GM12878 (cell line): ENCODE data around the gene STX1B. TPM values are rescaled to one million over a fixed set of nuclear protein-coding genes. Genes with fewer than 3 reads are reported as not detected.

Source experiments
- ATAC-seq: fragments of 200-7000 bp; cut with Tn5 transposase; 3 replicates; pipeline ENCODE4 v1.9.1; 2020; ENCODE audit warnings: mild to moderate bottlenecking, moderate library complexity
- BruUV-seq: library from RNA; stranded (reverse); fragments of 400-500 nt; replicated peaks from 2 replicates; lab custom pipeline; 2021; lab: Mats Ljungman, UMichigan
- CTCF ChIA-PET: fragments of 300-600 bp; sonication (Branson Sonifier 250); formaldehyde crosslinking; extraction: SDS; loops from one replicate; lab custom pipeline; 2021; ENCODE audit warnings: inconsistent platforms; lab: Yijun Ruan, JAX
- POLR2A ChIA-PET: fragments of 350-600 bp; formaldehyde crosslinking; extraction: SDS; loops from one replicate; lab custom pipeline; 2021; ENCODE audit warnings: inconsistent platforms; lab: Charles Lee
- RAD21 ChIA-PET: fragments of 300-600 bp; sonication (Branson Sonifier 250); formaldehyde crosslinking; loops from one replicate; lab custom pipeline; 2023; ENCODE audit warnings: antibody characterized with exemption; ENCODE audit not compliant: unreplicated experiment; lab: Charles Lee
- SMC1A ChIA-PET: fragments of 300-600 bp; sonication (Branson Sonifier 250); formaldehyde crosslinking; loops from one replicate; lab custom pipeline; 2023; ENCODE audit not compliant: unreplicated experiment, uncharacterized antibody; lab: Charles Lee
- DNase-seq: peaks from one replicate; pipeline ENCODE4 v3.0.0-alpha.2; 2011; ENCODE audit warnings: low read depth, low spot score
- FAIRE-seq: peaks from 3 replicates; lab custom pipeline; 2011; peaks lifted over from hg19 to GRCh38; lab: Jason Lieb, UNC
- H2AFZ ChIP-seq: 2 replicates; pipeline ENCODE4 v1.6.0; 2011; ENCODE audit warnings: low read depth, low read length, control low read depth; ENCODE audit not compliant: control insufficient read depth
- H3K27ac ChIP-seq: 2 replicates; pipeline ENCODE4 v1.5.1; 2011; ENCODE audit warnings: control low read depth; ENCODE audit not compliant: control insufficient read depth, insufficient read depth
- H3K27me3 ChIP-seq, 2 experiments: replicated peaks in 1 of 2; 2 replicates each; pipeline versions ENCODE4 v1.6.0 to v1.6.1; 2011; ENCODE audit warnings: low read length in 1 of 2; ENCODE audit not compliant: control insufficient read depth in 2 of 2, insufficient read depth in 2 of 2
- H3K36me3 ChIP-seq, 2 experiments: 2 replicates each; pipeline ENCODE4 v1.5.1; 2011; ENCODE audit warnings: low read length in 1 of 2; ENCODE audit not compliant: control insufficient read depth in 2 of 2, insufficient read depth in 2 of 2
- H3K4me1 ChIP-seq: 2 replicates; pipeline ENCODE4 v1.6.1; 2011; ENCODE audit warnings: mild to moderate bottlenecking, low read length, moderate library complexity, mixed read lengths; ENCODE audit not compliant: control insufficient read depth, insufficient read depth
- H3K4me2 ChIP-seq: 2 replicates; pipeline ENCODE4 v1.6.0; 2011; ENCODE audit warnings: control low read depth; ENCODE audit not compliant: control insufficient read depth, insufficient read depth
- H3K4me3 ChIP-seq: fragments of 200-600 bp; sonication (generic); 2 replicates; pipeline ENCODE4 v1.5.1; 2016
- H3K79me2 ChIP-seq: 2 replicates; pipeline ENCODE4 v1.6.0; 2011; ENCODE audit warnings: low read length; ENCODE audit not compliant: control insufficient read depth, insufficient read depth
- H3K9ac ChIP-seq: 2 replicates; pipeline ENCODE4 v1.8.0; 2011; ENCODE audit warnings: low read length, control low read depth, mixed read lengths; ENCODE audit not compliant: control insufficient read depth, insufficient read depth
- H3K9me3 ChIP-seq: replicated peaks from 3 replicates; pipeline ENCODE4 v1.5.1; 2011; ENCODE audit warnings: mild to moderate bottlenecking, low read length; ENCODE audit not compliant: control insufficient read depth, insufficient read depth
- H4K20me1 ChIP-seq: 2 replicates; pipeline ENCODE4 v1.6.0; 2011; ENCODE audit not compliant: control insufficient read depth, insufficient read depth
- BMI1 ChIP-seq: fragments of 450-650 bp; IDR thresholded peaks from 2 replicates; pipeline ENCODE4 v1.6.1; 2016; ENCODE audit warnings: mild to moderate bottlenecking, moderate library complexity, borderline replicate concordance
- FOXK2 ChIP-seq: fragments of 450-650 bp; IDR thresholded peaks from 2 replicates; pipeline ENCODE4 v1.6.1; 2017; ENCODE audit warnings: mild to moderate bottlenecking, moderate library complexity
- MTA2 ChIP-seq: fragments of 450-650 bp; IDR thresholded peaks from 2 replicates; pipeline ENCODE4 v1.6.1; 2016; ENCODE audit warnings: low read depth, mild to moderate bottlenecking, moderate library complexity
- MTA3 ChIP-seq: IDR thresholded peaks from 2 replicates; pipeline ENCODE4 v1.6.1; 2012; ENCODE audit warnings: low read length, inconsistent platforms, borderline replicate concordance
- SP1 ChIP-seq: IDR thresholded peaks from one replicate; pipeline ENCODE4 v1.6.1; 2011; ENCODE audit warnings: low read depth, low read length
- WGBS: methylation state at CpG from one replicate; pipeline ENCODE4 v1.1.6; 2016; ENCODE audit warnings: low lambda C conversion rate; ENCODE audit not compliant: insufficient replicate concordance, insufficient coverage; ENCODE audit errors: missing lambda C conversion rate; 5-methylcytosine and 5-hydroxymethylcytosine counted together
- in situ Hi-C: fragments of 300-500 bp; cut with MboI; formaldehyde crosslinking; loops from 9 replicates; pipeline ENCODE4 v1.14.3; 2018; ENCODE audit warnings: mixed read lengths
- intact Hi-C: fragments of 100-400 bp; cut with micrococcal nuclease; formaldehyde crosslinking; loops from one replicate; pipeline ENCODE4 v1.14.2; 2022; ENCODE audit not compliant: unreplicated experiment
- polyA plus RNA-seq, 11 experiments: library from polyadenylated mRNA; depleted of rRNA in 4 of 11; unstranded in 6 of 11; stranded (reverse) in 5 of 11; fragments of >200 nt; fragmentation: Nextera tagmentation in 4 of 11; fragmentation: Illumina TruSeq in 1 of 11; extraction: Ambion mirVana in 4 of 11; extraction: Trizol in 1 of 11; gene quantifications; 1 replicate in 1 of 11; 2 replicates in 10 of 11; pipeline versions ENCODE4 v1.2.1 to v1.2.3, GENCODE V29; 2011 to 2016; ENCODE audit warnings: inconsistent platforms in 2 of 11, missing spikeins in 2 of 11, low read depth in 1 of 11
- total RNA-seq, 4 experiments: library from RNA; depleted of rRNA in 3 of 4; stranded (reverse); fragments of >200 nt in 3 of 4; fragmentation: Illumina TruSeq in 1 of 4; extraction: Trizol in 1 of 4; gene quantifications; 2 replicates each; pipeline versions ENCODE4 v1.2.1 to v1.2.3, GENCODE V29; 2013 to 2021
- TF ChIP-seq, protein P1 (sequence below): IDR thresholded peaks from 2 replicates; pipeline ENCODE4 v1.6.1; 2012; ENCODE audit warnings: mild to moderate bottlenecking, low read depth, low read length
- TF ChIP-seq, protein P2 (sequence below): IDR thresholded peaks from 2 replicates; pipeline ENCODE4 v1.6.1; 2011; ENCODE audit warnings: mild to moderate bottlenecking, low read depth, low read length, moderate library complexity; ENCODE audit not compliant: insufficient replicate concordance
- TF ChIP-seq, protein P3 (sequence below): fragments of 450-650 bp; IDR thresholded peaks from 2 replicates; pipeline ENCODE4 v1.6.1; 2016; ENCODE audit warnings: mild to moderate bottlenecking
- TF ChIP-seq, protein P4 (sequence below): fragments of 450-650 bp; IDR thresholded peaks from 2 replicates; pipeline ENCODE4 v1.6.1; 2016; ENCODE audit warnings: mild to moderate bottlenecking

The STX1B gene
- total and polyA plus RNA-seq, 10 of the 15 experiments (the other 5 are each of a cell fraction or from before 2014, with no cell fraction given): 0.22 to 2.5 (median 1.1) TPM

DNA sequence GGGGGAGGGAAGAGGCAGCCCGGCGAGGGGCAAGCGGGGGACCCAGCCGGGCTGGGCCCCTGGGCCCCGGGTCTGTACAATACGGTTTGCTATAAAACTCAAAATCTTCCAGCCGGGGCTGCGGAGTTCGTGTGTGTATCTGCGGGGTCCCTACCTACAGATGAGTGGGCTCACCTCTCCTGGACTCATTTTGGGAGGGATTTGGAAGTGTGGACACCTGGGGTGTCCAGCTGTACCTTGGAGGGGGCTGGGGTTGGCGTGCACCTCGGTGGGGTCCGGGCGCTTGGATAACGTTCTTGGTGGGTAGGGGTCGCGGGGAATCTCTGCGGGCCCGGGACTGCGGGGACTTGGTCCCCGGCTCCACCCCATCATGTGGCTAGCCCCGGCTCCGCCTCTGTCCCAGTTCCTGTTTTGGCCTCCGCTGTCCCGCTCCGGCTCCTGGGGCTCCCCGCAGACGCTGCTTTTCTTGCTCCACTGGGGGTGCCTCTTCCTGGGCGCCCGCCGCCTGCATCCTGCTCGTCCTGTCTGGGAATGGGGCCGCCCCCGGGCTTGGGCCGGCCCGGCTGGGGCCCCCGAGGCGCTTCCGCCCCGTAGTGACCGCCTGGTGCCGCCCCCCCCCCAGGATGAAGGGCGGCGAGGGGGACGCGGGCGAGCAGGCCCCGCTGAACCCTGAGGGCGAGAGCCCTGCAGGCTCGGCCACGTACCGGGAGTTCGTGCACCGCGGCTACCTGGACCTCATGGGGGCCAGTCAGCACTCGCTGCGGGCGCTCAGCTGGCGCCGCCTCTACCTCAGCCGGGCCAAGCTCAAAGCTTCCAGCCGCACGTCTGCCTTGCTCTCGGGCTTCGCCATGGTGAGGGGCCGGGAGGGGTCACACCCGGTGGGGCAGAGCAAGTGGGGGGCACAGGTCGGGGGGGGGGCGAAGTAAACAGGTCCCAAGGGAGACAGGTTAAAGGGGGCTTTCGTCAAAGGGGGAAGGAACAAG lies 61.5 kb downstream of the STX1B start, which contains the start of gene ORAI3 (continued):
- TF ChIP-seq, protein P1, sequence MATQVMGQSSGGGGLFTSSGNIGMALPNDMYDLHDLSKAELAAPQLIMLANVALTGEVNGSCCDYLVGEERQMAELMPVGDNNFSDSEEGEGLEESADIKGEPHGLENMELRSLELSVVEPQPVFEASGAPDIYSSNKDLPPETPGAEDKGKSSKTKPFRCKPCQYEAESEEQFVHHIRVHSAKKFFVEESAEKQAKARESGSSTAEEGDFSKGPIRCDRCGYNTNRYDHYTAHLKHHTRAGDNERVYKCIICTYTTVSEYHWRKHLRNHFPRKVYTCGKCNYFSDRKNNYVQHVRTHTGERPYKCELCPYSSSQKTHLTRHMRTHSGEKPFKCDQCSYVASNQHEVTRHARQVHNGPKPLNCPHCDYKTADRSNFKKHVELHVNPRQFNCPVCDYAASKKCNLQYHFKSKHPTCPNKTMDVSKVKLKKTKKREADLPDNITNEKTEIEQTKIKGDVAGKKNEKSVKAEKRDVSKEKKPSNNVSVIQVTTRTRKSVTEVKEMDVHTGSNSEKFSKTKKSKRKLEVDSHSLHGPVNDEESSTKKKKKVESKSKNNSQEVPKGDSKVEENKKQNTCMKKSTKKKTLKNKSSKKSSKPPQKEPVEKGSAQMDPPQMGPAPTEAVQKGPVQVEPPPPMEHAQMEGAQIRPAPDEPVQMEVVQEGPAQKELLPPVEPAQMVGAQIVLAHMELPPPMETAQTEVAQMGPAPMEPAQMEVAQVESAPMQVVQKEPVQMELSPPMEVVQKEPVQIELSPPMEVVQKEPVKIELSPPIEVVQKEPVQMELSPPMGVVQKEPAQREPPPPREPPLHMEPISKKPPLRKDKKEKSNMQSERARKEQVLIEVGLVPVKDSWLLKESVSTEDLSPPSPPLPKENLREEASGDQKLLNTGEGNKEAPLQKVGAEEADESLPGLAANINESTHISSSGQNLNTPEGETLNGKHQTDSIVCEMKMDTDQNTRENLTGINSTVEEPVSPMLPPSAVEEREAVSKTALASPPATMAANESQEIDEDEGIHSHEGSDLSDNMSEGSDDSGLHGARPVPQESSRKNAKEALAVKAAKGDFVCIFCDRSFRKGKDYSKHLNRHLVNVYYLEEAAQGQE: no peak

DNA sequence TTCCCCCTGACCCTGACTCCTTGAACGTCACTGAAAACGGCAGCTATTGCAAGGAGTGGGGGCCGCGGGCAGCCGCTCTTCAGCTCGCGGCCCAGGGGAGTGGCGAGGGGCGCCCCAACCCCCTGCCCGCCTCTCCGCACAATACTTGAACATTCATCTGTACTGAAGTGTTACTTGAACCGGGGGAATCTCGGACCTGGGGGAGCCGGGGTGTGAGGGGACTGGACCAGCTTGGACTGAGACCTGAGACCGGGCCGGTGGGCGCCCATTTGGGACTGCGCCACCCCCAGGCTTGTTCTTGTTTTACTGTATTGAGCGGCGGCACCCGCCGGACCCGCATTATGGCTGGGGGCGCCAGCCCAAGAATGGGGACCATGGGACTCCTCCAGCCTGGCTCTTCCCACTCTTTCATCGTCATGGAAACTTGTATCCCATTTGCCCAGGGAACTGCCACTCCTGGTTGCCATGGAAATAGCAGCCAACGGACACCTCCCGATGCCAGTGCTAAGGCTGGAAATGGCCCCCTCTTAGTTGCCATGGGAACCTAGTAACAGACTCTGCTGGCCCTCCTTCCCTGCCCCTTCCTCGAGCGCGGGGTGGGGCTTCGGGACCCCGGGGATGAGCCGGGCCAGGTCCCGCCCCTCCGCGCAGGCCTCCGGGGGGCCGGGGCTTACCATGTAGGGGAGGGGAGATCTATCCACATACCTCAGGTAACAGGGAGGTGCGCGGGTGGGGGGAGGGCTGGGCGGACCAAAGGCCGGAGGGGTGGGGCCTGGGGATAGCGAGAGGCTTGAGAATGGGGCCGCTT lies 62.4 kb downstream of the STX1B start:
- no peak overlapping the region for H2AFZ ChIP-seq
- peak; percentile 15 for ATAC-seq
- H3K27ac ChIP-seq: no peak overlapping the region; the same call in 1 of the 2 replicates
- H3K4me1 ChIP-seq: peaks cover 9% of the 10 kb centered on the region
- TF ChIP-seq, protein P2, sequence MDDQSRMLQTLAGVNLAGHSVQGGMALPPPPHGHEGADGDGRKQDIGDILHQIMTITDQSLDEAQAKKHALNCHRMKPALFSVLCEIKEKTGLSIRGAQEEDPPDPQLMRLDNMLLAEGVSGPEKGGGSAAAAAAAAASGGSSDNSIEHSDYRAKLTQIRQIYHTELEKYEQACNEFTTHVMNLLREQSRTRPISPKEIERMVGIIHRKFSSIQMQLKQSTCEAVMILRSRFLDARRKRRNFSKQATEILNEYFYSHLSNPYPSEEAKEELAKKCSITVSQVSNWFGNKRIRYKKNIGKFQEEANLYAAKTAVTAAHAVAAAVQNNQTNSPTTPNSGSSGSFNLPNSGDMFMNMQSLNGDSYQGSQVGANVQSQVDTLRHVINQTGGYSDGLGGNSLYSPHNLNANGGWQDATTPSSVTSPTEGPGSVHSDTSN: peak; percentile 92
- no peak for TF ChIP-seq FOXK2
- no peak for TF ChIP-seq MTA2
- TF ChIP-seq, protein P3, sequence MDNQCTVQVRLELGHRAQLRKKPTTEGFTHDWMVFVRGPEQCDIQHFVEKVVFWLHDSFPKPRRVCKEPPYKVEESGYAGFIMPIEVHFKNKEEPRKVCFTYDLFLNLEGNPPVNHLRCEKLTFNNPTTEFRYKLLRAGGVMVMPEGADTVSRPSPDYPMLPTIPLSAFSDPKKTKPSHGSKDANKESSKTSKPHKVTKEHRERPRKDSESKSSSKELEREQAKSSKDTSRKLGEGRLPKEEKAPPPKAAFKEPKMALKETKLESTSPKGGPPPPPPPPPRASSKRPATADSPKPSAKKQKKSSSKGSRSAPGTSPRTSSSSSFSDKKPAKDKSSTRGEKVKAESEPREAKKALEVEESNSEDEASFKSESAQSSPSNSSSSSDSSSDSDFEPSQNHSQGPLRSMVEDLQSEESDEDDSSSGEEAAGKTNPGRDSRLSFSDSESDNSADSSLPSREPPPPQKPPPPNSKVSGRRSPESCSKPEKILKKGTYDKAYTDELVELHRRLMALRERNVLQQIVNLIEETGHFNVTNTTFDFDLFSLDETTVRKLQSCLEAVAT: no peak
- peak; percentile 92 for TF ChIP-seq BMI1
- TF ChIP-seq SP1: peak; percentile 20
- no peak for TF ChIP-seq MTA3
- TF ChIP-seq, protein P4, sequence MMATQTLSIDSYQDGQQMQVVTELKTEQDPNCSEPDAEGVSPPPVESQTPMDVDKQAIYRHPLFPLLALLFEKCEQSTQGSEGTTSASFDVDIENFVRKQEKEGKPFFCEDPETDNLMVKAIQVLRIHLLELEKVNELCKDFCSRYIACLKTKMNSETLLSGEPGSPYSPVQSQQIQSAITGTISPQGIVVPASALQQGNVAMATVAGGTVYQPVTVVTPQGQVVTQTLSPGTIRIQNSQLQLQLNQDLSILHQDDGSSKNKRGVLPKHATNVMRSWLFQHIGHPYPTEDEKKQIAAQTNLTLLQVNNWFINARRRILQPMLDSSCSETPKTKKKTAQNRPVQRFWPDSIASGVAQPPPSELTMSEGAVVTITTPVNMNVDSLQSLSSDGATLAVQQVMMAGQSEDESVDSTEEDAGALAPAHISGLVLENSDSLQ: peak; percentile 96
- intact Hi-C loops: no loop called here
- in situ Hi-C loops: no loop called here
- POLR2A ChIA-PET: no interaction called here
- SMC1A ChIA-PET: no interaction called here
- CTCF ChIA-PET: no interaction called here
- H3K9ac ChIP-seq: no peak overlapping the region; the same call in 1 of the 2 replicates
- H4K20me1 ChIP-seq: no peaks in the 10 kb centered on the region
- H3K4me2 ChIP-seq: peak overlapping the region; percentile 77
- no peak for DNase-seq
- no peaks in the 10 kb centered on the region for H3K27me3 ChIP-seq
- BruUV-seq: no TSS peak
- WGBS: 61% methylated on average over 38 of the region's 44 CpGs
- FAIRE-seq: no peak
- H3K79me2 ChIP-seq: peaks cover 19% of the 10 kb centered on the region
- H3K36me3 ChIP-seq: 0 out of 4 replicates have a peak, but pooled peaks cover 1 to 5% of the 10 kb centered on the region in 2 experiments
- RAD21 ChIA-PET: interaction anchor here (0.6 kb wide), 1 partner anchor 169 kb away, joined by 3 read pairs; the partner anchor contains the start of gene KAT8
- H3K4me3 ChIP-seq: peak overlapping the region; percentile 99; the same call in 1 of the 2 replicates
- no peaks in the 10 kb centered on the region for H3K9me3 ChIP-seq
